ENCODE results near the gene SZRD1.

- TF ChIP-seq POLR2A (IDR thresholded peaks at IDR 0.05; ENCODE audit: low read depth, low read length) (no peak), MXI1 (IDR thresholded peaks at IDR 0.05; ENCODE audit: borderline replicate concordance, low read depth, low read length) (no peak), SMC3 (IDR thresholded peaks at IDR 0.05; ENCODE audit: low read depth, low read length) (no peak), RFX5 (IDR thresholded peaks at IDR 0.05; ENCODE audit: low read depth, low read length) (no peak), CEBPB (IDR thresholded peaks at IDR 0.05; ENCODE audit: low read depth, low read length) (no peak)
- TF ChIP-seq, protein P1, sequence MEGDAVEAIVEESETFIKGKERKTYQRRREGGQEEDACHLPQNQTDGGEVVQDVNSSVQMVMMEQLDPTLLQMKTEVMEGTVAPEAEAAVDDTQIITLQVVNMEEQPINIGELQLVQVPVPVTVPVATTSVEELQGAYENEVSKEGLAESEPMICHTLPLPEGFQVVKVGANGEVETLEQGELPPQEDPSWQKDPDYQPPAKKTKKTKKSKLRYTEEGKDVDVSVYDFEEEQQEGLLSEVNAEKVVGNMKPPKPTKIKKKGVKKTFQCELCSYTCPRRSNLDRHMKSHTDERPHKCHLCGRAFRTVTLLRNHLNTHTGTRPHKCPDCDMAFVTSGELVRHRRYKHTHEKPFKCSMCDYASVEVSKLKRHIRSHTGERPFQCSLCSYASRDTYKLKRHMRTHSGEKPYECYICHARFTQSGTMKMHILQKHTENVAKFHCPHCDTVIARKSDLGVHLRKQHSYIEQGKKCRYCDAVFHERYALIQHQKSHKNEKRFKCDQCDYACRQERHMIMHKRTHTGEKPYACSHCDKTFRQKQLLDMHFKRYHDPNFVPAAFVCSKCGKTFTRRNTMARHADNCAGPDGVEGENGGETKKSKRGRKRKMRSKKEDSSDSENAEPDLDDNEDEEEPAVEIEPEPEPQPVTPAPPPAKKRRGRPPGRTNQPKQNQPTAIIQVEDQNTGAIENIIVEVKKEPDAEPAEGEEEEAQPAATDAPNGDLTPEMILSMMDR (conservative IDR thresholded peaks at IDR 0.05; ENCODE audit: low read depth, low read length), result no peak
Observed at GRCh38 chr1:16334655-16335340, 32.2 kb upstream of the SZRD1 start.

All from IMR-90 (cell line).